ENCODE results near the gene SCYL2. TPM values are rescaled to one million over a fixed set of nuclear protein-coding genes. Genes with fewer than 3 reads are reported as not detected.

Gene SCYL2
- total and polyA plus RNA-seq, 2 experiments from 2014 or later = 15.0 to 57.5 TPM

- H3K9me3 Mint-ChIP-seq = no peaks in the 10 kb centered on the region
- Histone ChIP-seq H3K9me2 (ENCODE audit: insufficient read depth) (no peaks in the 10 kb centered on the region; the same call in 1 of the 2 replicates), H2AFZ (no peak overlapping the region), H3K4me2 (no peak overlapping the region), H3K27me3 (ENCODE audit: insufficient read depth) (no peaks in the 10 kb centered on the region), H4K20me1 (replicated peaks; ENCODE audit: insufficient read depth) (no peaks in the 10 kb centered on the region), H3K36me3 (ENCODE audit: insufficient read depth) (no peaks in the 10 kb centered on the region), H3K27ac (ENCODE audit: low read depth) (no peak overlapping the region), H3F3A (replicated peaks; ENCODE audit: low read depth) (no peaks in the 10 kb centered on the region), H3K79me2 (replicated peaks; ENCODE audit: insufficient read depth) (no peaks in the 10 kb centered on the region), H3K4me3 (no peak overlapping the region), H3K4me1 (ENCODE audit: insufficient read depth) (no peaks in the 10 kb centered on the region)
- no peak overlapping the region for H3K4me3 Mint-ChIP-seq
- no peak for ATAC-seq
- no peak for DNase-seq (ENCODE audit: low spot score)
- TF ChIP-seq JUNB (IDR thresholded peaks at IDR 0.05; ENCODE audit: unreplicated experiment) = no peak
- TF ChIP-seq CTCF (conservative IDR thresholded peaks at IDR 0.05; ENCODE audit: low read depth in 2 of 2) = no peak
- TF ChIP-seq NANOG (IDR thresholded peaks at IDR 0.05; ENCODE audit: borderline replicate concordance) = no peak
- TF ChIP-seq REST (IDR thresholded peaks at IDR 0.05; ENCODE audit: unreplicated experiment) = no peak
- TF ChIP-seq STAT1 (IDR thresholded peaks at IDR 0.05; ENCODE audit: unreplicated experiment) = no peak
- TF ChIP-seq ZNF462 (CRISPR knock-in tag; IDR thresholded peaks at IDR 0.05) = no peak
- TF ChIP-seq EZH2 (IDR thresholded peaks at IDR 0.05; ENCODE audit: low read depth, unreplicated experiment) = no peak
- no peak for TF ChIP-seq ZNF331 (CRISPR knock-in tag; IDR thresholded peaks at IDR 0.05; ENCODE audit: low read depth)
- no peak for TF ChIP-seq EZH2phosphoT487 (IDR thresholded peaks at IDR 0.05; ENCODE audit: unreplicated experiment)
- TF ChIP-seq ETS1 (IDR thresholded peaks at IDR 0.05) = no peak
- TF ChIP-seq CREB1 (CRISPR knock-in tag; IDR thresholded peaks at IDR 0.05; ENCODE audit: low read depth) = no peak
- no peak for TF ChIP-seq POLR2AphosphoS5 (IDR thresholded peaks at IDR 0.05; ENCODE audit: low read depth)
- no peak for TF ChIP-seq ZNF114 (CRISPR knock-in tag; IDR thresholded peaks at IDR 0.05)
- H3K36me3 Mint-ChIP-seq (ENCODE audit: low read depth) = peaks cover under 1% of the 10 kb centered on the region; the same call in 1 of the 3 replicates
- H3K27me3 Mint-ChIP-seq (ENCODE audit: insufficient read depth, low read depth, poor library complexity) = peaks cover 2% of the 10 kb centered on the region
- H3K4me1 Mint-ChIP-seq = no peaks in the 10 kb centered on the region
- no peak overlapping the region for H3K27ac Mint-ChIP-seq
Observed at GRCh38 chr12:100364324-100364723, 97.3 kb downstream of the SCYL2 start.

Data from GM23338 (cell line).